Osteoblast (primary cell): ENCODE measurements around the gene CEP152. TPM values are rescaled to one million over a fixed set of nuclear protein-coding genes. Genes with fewer than 3 reads are reported as not detected.
A peak's percentile ranks its signal among the peaks of the same experiment; 100 is the strongest.

Source experiments
- DNase-seq: peaks from one replicate; pipeline ENCODE4 v3.0.0; 2011; ENCODE audit warnings: low spot score, mixed read lengths; ENCODE audit not compliant: insufficient read length; ENCODE audit errors: missing footprints
- H2AFZ ChIP-seq: 2 replicates; pipeline ENCODE4 v1.6.0; 2011; ENCODE audit warnings: mild to moderate bottlenecking, low read length
- H3K27ac ChIP-seq: 2 replicates; pipeline ENCODE4 v1.5.1; 2011; ENCODE audit warnings: mild to moderate bottlenecking, low read depth, low read length, moderate library complexity
- H3K27me3 ChIP-seq: 2 replicates; pipeline ENCODE4 v1.6.0; 2012; ENCODE audit warnings: mild to moderate bottlenecking, control low read depth, inconsistent platforms, low read length, moderate library complexity; ENCODE audit not compliant: insufficient read depth
- H3K36me3 ChIP-seq: 2 replicates; pipeline ENCODE4 v1.5.1; 2011; ENCODE audit warnings: mild to moderate bottlenecking, low read length, control low read depth, moderate library complexity; ENCODE audit not compliant: insufficient read depth
- H3K4me1 ChIP-seq: 2 replicates; pipeline ENCODE4 v1.5.1; 2011; ENCODE audit warnings: mild to moderate bottlenecking, low read length, control low read depth, moderate library complexity; ENCODE audit not compliant: insufficient read depth
- H3K4me2 ChIP-seq: 2 replicates; pipeline ENCODE4 v1.6.0; 2011; ENCODE audit warnings: mild to moderate bottlenecking, low read length; ENCODE audit not compliant: insufficient read depth
- H3K4me3 ChIP-seq: fragments of 200-600 bp; sonication (generic); 3 replicates; pipeline ENCODE4 v1.5.1; 2012; ENCODE audit warnings: mild to moderate bottlenecking, low read length, inconsistent platforms; ENCODE audit not compliant: insufficient read depth
- H3K79me2 ChIP-seq: 2 replicates; pipeline ENCODE4 v1.6.0; 2012; ENCODE audit warnings: mild to moderate bottlenecking, low read length, control low read depth, inconsistent platforms; ENCODE audit not compliant: insufficient read depth
- H3K9me3 ChIP-seq: 2 replicates; pipeline ENCODE4 v1.5.1; 2011; ENCODE audit warnings: low read depth, low read length, control low read depth
- H4K20me1 ChIP-seq: 2 replicates; pipeline ENCODE4 v1.6.0; 2012; ENCODE audit warnings: mild to moderate bottlenecking, low read length, control low read depth; ENCODE audit not compliant: insufficient read depth
- total RNA-seq: library from RNA; depleted of rRNA; stranded (reverse); fragments of >200 nt; gene quantifications from 2 replicates; pipeline ENCODE4 v1.2.3, GENCODE V29; 2012
- TF ChIP-seq, protein P1 (sequence below): IDR thresholded peaks from 2 replicates; pipeline ENCODE4 v1.5.1; 2011; ENCODE audit warnings: mild to moderate bottlenecking, low read depth, low read length, moderate library complexity; ENCODE audit errors: extremely low read depth

Gene CEP152
- total RNA-seq, 1 donor: 4.3 TPM

DNA sequence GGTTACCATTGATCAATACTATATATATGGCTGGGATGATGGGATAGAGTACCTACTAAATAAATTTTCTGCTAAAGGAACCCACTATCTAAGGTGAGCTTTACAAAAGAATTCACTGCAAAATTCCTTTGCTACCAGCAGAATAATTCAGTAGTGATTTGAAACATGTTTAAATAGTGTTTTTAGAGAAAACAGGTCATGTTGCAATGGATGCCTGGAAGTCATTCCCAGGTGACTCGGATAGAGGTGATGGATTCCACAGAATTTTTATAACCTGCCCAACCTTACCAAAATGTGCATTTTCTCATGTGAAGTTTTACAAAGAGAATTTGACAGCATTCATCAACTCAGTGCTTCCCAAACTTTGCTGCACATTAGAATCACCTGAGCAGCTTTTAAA, 53.2 kb downstream of the CEP152 start:
- DNase-seq: no peak
- H3K4me1 ChIP-seq: no peaks in the 10 kb centered on the region
- no peak overlapping the region for H3K27ac ChIP-seq
- no peak overlapping the region for H3K4me3 ChIP-seq
- no peaks in the 10 kb centered on the region for H3K79me2 ChIP-seq
- no peak overlapping the region for H3K4me2 ChIP-seq
- H4K20me1 ChIP-seq: no peaks in the 10 kb centered on the region
- H3K36me3 ChIP-seq: no peaks in the 10 kb centered on the region
- no peak overlapping the region for H2AFZ ChIP-seq
- TF ChIP-seq, protein P1, sequence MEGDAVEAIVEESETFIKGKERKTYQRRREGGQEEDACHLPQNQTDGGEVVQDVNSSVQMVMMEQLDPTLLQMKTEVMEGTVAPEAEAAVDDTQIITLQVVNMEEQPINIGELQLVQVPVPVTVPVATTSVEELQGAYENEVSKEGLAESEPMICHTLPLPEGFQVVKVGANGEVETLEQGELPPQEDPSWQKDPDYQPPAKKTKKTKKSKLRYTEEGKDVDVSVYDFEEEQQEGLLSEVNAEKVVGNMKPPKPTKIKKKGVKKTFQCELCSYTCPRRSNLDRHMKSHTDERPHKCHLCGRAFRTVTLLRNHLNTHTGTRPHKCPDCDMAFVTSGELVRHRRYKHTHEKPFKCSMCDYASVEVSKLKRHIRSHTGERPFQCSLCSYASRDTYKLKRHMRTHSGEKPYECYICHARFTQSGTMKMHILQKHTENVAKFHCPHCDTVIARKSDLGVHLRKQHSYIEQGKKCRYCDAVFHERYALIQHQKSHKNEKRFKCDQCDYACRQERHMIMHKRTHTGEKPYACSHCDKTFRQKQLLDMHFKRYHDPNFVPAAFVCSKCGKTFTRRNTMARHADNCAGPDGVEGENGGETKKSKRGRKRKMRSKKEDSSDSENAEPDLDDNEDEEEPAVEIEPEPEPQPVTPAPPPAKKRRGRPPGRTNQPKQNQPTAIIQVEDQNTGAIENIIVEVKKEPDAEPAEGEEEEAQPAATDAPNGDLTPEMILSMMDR: no peak
- H3K27me3 ChIP-seq: no peaks in the 10 kb centered on the region
- H3K9me3 ChIP-seq: no peaks in the 10 kb centered on the region

DNA sequence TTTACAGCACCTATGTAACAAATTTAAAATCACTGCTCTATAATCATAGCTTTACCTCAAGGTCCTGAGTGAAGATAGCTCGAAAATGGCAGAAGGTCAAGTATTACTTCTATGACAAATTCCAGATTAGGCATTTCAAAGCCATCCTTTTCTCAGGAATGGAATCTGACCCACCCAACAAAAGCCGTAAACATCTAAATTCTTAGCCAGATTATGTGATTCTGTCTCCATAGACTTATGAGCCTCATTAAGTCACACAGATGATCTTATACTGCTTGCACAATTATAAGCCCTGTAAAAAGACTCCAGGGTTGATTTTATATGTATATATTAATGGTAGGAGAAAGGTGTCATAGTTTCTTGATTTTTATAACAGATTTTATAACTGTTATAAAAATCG, 56.9 kb downstream of the CEP152 start:
- Histone ChIP-seq H3K9me3 (no peaks in the 10 kb centered on the region), H3K36me3 (no peaks in the 10 kb centered on the region), H4K20me1 (no peaks in the 10 kb centered on the region), H3K27me3 (no peaks in the 10 kb centered on the region), H3K79me2 (no peaks in the 10 kb centered on the region), H3K27ac (no peak overlapping the region), H3K4me2 (no peak overlapping the region), H3K4me3 (no peak overlapping the region), H2AFZ (no peak overlapping the region), H3K4me1 (no peaks in the 10 kb centered on the region)
- TF ChIP-seq, protein P1: no peak
- DNase-seq: no peak

DNA sequence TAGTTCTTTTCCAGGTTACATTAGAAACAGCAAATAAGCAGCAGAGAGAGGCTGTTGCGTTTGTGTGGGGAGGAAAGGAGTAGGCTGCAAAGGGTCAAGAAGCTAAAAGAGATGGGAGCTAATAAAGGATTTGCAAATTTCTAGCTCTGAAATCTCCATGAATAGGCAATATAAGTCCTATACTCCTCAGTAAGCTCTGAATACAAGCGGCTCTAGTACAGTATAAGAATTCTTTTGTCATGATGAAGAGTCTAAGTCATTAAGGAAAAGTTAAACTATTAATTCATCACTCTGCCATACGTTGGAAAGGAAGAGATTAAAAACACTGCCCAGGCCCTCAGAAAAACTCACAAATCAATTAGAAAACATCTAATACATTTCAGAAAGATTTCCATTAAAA, 59.3 kb downstream of the CEP152 start:
- H3K4me2 ChIP-seq: no peak overlapping the region
- peaks cover 4% of the 10 kb centered on the region for H3K4me1 ChIP-seq
- H3K27me3 ChIP-seq: no peaks in the 10 kb centered on the region
- H3K9me3 ChIP-seq: no peaks in the 10 kb centered on the region
- no peak overlapping the region for H3K4me3 ChIP-seq
- no peaks in the 10 kb centered on the region for H3K36me3 ChIP-seq
- no peaks in the 10 kb centered on the region for H4K20me1 ChIP-seq
- H3K79me2 ChIP-seq: no peaks in the 10 kb centered on the region
- no peak overlapping the region for H2AFZ ChIP-seq
- TF ChIP-seq, protein P1: no peak
- no peak overlapping the region for H3K27ac ChIP-seq
- DNase-seq: no peak

DNA sequence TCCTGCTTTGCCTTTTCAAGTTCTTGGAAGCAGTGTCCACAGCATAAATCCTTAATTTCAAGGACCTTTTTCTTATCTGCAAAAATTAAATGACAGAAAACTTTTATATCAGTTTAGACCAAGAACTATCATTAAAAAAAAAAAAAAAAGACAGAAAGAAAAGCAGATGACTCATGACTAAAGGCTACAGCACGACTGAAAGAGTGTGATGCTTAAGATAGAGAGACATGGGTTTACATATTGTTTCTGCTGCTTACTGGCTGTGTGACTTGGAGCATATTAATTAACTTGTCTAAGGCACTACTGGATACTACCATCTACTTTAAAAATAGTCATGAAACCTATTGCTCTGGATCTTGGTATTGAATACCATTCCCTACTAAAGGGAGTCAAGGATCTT, 62.3 kb downstream of the CEP152 start:
- no peak for DNase-seq
- Histone ChIP-seq H3K9me3 (no peaks in the 10 kb centered on the region), H3K4me2 (peak overlapping the region; percentile 8), H3K79me2 (no peaks in the 10 kb centered on the region), H3K4me3 (no peak overlapping the region), H3K36me3 (no peaks in the 10 kb centered on the region), H3K27me3 (no peaks in the 10 kb centered on the region), H4K20me1 (no peaks in the 10 kb centered on the region), H3K4me1 (peaks cover 4% of the 10 kb centered on the region), H2AFZ (peak overlapping the region; percentile 56), H3K27ac (no peak overlapping the region)
- TF ChIP-seq, protein P1: no peak
